Measurements from ENCODE around the gene USP17L10. TPM values are rescaled to one million over a fixed set of nuclear protein-coding genes. Genes with fewer than 3 reads are reported as not detected.
"Not testable (repeated sequence)": the region's sequence is repeated elsewhere in the genome, so short reads cannot be mapped to it uniquely, and the experiment has no call there.

Gene USP17L10, protein sequence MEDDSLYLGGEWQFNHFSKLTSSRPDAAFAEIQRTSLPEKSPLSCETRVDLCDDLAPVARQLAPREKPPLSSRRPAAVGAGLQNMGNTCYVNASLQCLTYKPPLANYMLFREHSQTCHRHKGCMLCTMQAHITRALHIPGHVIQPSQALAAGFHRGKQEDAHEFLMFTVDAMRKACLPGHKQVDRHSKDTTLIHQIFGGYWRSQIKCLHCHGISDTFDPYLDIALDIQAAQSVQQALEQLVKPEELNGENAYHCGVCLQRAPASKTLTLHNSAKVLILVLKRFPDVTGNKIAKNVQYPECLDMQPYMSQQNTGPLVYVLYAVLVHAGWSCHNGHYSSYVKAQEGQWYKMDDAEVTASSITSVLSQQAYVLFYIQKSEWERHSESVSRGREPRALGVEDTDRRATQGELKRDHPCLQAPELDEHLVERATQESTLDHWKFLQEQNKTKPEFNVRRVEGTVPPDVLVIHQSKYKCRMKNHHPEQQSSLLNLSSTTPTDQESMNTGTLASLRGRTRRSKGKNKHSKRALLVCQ
- total RNA-seq (2014; rRNA removed; shearing (Covaris generic)) (not detected in 2 replicates), polyA plus RNA-seq (2016; fragmentation: Nextera tagmentation; extraction: Ambion mirVana) (not detected in 2 replicates)

DNA sequence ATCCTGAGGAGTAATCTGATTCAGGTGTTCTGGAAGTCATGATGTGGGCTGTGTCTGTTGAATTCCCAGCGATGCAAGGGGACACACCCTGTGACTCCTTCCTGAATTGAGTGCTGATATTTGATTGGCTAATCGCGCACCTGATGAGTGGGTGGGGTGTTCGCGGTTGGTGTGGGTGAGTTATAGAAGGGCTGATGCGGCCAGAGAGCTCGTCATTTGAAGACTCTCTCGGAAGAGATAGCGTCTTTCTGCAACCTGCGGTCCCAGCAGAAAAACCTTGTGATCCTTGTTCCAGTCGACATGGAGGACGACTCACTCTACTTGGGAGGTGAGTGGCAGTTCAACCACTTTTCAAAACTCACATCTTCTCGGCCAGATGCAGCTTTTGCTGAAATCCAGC is at the start of gene USP17L10:
Gene USP17L10, plus strand, starts transcription at position 301 of the 400 bp plus-strand sequence. Its CDS starts 0 bp downstream, at position 301.
- H3K36me3 ChIP-seq (ENCODE audit: low read depth); H3K27ac ChIP-seq; H4K20me1 ChIP-seq (ENCODE audit: insufficient read depth); H3K9me2 ChIP-seq (ENCODE audit: insufficient read depth); H3K4me3 ChIP-seq; H3F3A ChIP-seq (ENCODE audit: insufficient read depth); H3K4me1 ChIP-seq (ENCODE audit: insufficient read depth); H3K79me2 ChIP-seq (ENCODE audit: insufficient read depth); DNase-seq; H3K27me3 ChIP-seq (replicated peaks; ENCODE audit: insufficient read depth); H3K4me2 ChIP-seq (ENCODE audit: unreplicated experiment); H3K9ac ChIP-seq; in situ Hi-C loops (cut with MboI); H3K9me3 ChIP-seq (ENCODE audit: low read depth); H2AFZ ChIP-seq: not testable (repeated sequence)
- WGBS, 2 experiments (ENCODE audit: low coverage in 1 of 2, low lambda C conversion rate in 2 of 2, missing lambda C conversion rate in 2 of 2), result no CpG with 5 or more reads among the region's 13 CpGs

DNA sequence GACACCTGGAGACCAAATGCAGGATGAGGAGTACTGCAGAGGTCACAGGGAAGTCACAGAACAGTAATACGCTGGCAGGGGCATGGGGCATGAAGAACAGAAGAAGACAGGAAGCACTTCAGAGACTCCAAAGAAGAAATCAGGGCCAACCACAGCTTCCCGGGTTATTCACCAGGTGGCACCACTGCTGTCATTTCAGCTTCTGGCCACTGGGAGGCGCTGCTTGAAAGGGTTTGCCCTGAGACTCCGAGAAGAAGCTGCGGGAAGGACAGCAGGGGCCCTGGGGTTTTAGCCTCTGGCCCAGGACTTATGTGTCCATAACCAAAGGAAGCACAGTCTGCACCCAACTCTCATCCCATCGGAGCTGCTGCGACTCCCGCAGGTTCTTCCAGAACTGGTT is 44.5 kb upstream of the USP17L10 start:
- H3K9ac ChIP-seq; H3K9me3 ChIP-seq (ENCODE audit: low read depth); H3K27me3 ChIP-seq (replicated peaks; ENCODE audit: insufficient read depth); H3K4me3 ChIP-seq; H3K79me2 ChIP-seq (ENCODE audit: insufficient read depth); in situ Hi-C loops (cut with MboI); H2AFZ ChIP-seq; H3K4me1 ChIP-seq (ENCODE audit: insufficient read depth); H3K27ac ChIP-seq; H3K4me2 ChIP-seq (ENCODE audit: unreplicated experiment); H3K36me3 ChIP-seq (ENCODE audit: low read depth); H3F3A ChIP-seq (ENCODE audit: insufficient read depth); H3K9me2 ChIP-seq (ENCODE audit: insufficient read depth); H4K20me1 ChIP-seq (ENCODE audit: insufficient read depth); DNase-seq: not testable (repeated sequence)
- no CpG with 5 or more reads among the region's 8 CpGs for WGBS, 2 experiments (ENCODE audit: low coverage in 1 of 2, low lambda C conversion rate in 2 of 2, missing lambda C conversion rate in 2 of 2)

DNA sequence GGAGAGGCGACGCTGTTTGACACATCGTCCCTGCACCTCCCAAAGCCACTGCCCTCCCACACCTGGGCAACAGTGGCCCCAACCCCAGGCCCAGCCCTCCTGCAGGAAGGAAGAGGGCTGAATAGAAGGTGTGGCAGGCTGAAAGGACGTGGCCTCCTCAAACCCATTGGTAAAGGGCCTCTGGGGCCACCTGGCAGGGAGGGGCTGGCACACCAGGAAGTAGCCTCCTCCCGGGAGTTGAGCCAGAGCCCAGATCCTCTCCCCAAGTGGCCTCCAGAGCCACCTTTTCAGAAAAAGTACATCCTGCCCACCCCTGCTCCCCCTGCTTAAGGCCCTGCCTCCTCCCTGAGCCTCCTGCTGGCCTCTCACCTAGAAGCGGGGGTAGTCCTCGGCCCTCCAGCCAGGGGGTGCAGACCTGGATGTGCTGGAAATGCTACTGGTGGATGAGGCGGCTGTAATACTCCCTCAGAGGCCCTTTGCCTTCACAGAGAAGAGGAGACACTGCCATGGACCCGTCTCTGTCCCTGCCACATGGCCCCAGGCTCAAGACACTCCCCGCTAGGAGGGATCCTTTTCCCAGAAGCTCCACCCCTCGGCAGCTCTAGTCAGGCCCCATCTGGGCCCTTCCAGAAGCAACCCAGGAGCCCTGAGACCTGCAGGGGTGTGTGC is 40.5 kb upstream of the USP17L10 start, which contains the start of gene FAM90A26:
Gene FAM90A26, plus strand, starts transcription at position 619 of the 669 bp plus-strand sequence. CDS start 2,764 bp downstream, outside the sequence.
- WGBS, 2 experiments (ENCODE audit: low coverage in 1 of 2, low lambda C conversion rate in 2 of 2, missing lambda C conversion rate in 2 of 2), result no CpG with 5 or more reads among the region's 11 CpGs
- in situ Hi-C loops (cut with MboI), result not testable (repeated sequence)

DNA sequence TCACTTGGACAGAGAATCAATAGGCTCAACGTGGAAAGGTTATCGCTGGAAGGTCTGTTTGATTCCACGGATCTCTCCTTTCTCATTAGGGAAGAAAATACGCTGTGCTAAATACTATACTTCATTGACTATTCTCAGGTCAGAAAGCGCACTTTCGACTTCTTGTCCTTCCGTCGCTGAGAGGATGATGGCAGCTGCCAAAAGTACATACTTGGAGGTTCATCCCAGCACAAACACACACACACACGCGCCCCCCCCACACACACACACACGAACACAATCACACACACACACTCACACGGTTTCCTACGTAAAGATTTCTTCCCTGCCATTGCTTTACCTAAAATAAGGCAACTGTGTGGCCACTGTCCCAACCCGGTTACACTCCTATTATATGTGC is 4.2 kb downstream of the USP17L10 start:
- H3K9ac ChIP-seq; H3K9me3 ChIP-seq (ENCODE audit: low read depth); in situ Hi-C loops (cut with MboI); H4K20me1 ChIP-seq (ENCODE audit: insufficient read depth); H3K9me2 ChIP-seq (ENCODE audit: insufficient read depth); DNase-seq; H3K36me3 ChIP-seq (ENCODE audit: low read depth); H3K4me3 ChIP-seq; H3K79me2 ChIP-seq (ENCODE audit: insufficient read depth); H3K4me2 ChIP-seq (ENCODE audit: unreplicated experiment); H3K4me1 ChIP-seq (ENCODE audit: insufficient read depth); H3K27ac ChIP-seq; H3K27me3 ChIP-seq (replicated peaks; ENCODE audit: insufficient read depth); H2AFZ ChIP-seq; H3F3A ChIP-seq (ENCODE audit: insufficient read depth): not testable (repeated sequence)
- WGBS, 2 experiments (ENCODE audit: low coverage in 1 of 2, low lambda C conversion rate in 2 of 2, missing lambda C conversion rate in 2 of 2), result 49 to 59% methylated on average over 9 to 12 of the region's 14 CpGs

More for the DNA sequence above, 40.5 kb upstream of the USP17L10 start, which contains the start of gene FAM90A26:
- not testable (repeated sequence) for H4K20me1 ChIP-seq (ENCODE audit: insufficient read depth); H3K4me3 ChIP-seq; H3K79me2 ChIP-seq (ENCODE audit: insufficient read depth); H3K4me1 ChIP-seq (ENCODE audit: insufficient read depth); H3K9me3 ChIP-seq (ENCODE audit: low read depth); H3K27me3 ChIP-seq (replicated peaks; ENCODE audit: insufficient read depth); DNase-seq; H3K9me2 ChIP-seq (ENCODE audit: insufficient read depth); H3K36me3 ChIP-seq (ENCODE audit: low read depth); H3K27ac ChIP-seq; H3K9ac ChIP-seq; H3F3A ChIP-seq (ENCODE audit: insufficient read depth); H3K4me2 ChIP-seq (ENCODE audit: unreplicated experiment); H2AFZ ChIP-seq

DNA sequence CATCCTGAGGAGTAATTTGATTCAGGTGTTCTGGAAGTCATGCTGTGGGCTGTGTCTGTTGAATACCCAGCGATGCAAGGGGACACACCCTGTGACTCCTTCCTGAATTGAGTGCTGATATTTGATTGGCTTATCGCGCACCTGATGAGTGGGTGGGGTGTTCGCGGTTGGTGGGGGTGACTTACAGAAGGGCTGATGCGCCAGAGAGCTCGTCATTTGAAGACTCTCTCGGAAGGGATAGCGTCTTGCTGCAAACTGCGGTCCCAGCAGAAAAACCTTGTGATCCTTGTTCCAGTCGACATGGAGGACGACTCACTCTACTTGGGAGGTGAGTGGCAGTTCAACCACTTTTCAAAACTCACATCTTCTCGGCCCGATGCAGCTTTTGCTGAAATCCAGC is 4.6 kb downstream of the USP17L10 start, which contains the start of gene USP17L11:
Gene USP17L11, plus strand, starts transcription at position 301 of the 400 bp plus-strand sequence. Its CDS starts 0 bp downstream, at position 301.
- in situ Hi-C loops (cut with MboI); H3K9me2 ChIP-seq (ENCODE audit: insufficient read depth); H3K9me3 ChIP-seq (ENCODE audit: low read depth); H3K4me3 ChIP-seq; DNase-seq; H3K27me3 ChIP-seq (replicated peaks; ENCODE audit: insufficient read depth); H3K36me3 ChIP-seq (ENCODE audit: low read depth); H3F3A ChIP-seq (ENCODE audit: insufficient read depth); H3K4me1 ChIP-seq (ENCODE audit: insufficient read depth); H3K79me2 ChIP-seq (ENCODE audit: insufficient read depth); H3K4me2 ChIP-seq (ENCODE audit: unreplicated experiment); H3K27ac ChIP-seq; H2AFZ ChIP-seq; H3K9ac ChIP-seq; H4K20me1 ChIP-seq (ENCODE audit: insufficient read depth): not testable (repeated sequence)
- WGBS, 2 experiments (ENCODE audit: low coverage in 1 of 2, low lambda C conversion rate in 2 of 2, missing lambda C conversion rate in 2 of 2), result no CpG with 5 or more reads among the region's 14 CpGs

DNA sequence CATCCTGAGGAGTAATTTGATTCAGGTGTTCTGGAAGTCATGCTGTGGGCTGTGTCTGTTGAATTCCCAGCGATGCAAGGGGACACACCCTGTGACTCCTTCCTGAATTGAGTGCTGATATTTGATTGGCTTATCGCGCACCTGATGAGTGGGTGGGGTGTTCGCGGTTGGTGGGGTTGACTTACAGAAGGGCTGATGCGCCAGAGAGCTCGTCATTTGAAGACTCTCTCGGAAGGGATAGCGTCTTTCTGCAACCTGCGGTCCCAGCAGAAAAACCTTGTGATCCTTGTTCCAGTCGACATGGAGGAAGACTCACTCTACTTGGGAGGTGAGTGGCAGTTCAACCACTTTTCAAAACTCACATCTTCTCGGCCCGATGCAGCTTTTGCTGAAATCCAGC is 9.4 kb downstream of the USP17L10 start, which contains the start of gene USP17L12:
Gene USP17L12, plus strand, starts transcription at position 301 of the 400 bp plus-strand sequence. Its CDS starts 0 bp downstream, at position 301.
- H3K9ac ChIP-seq; H3K36me3 ChIP-seq (ENCODE audit: low read depth); H3K27me3 ChIP-seq (replicated peaks; ENCODE audit: insufficient read depth); H3K9me3 ChIP-seq (ENCODE audit: low read depth); H3K27ac ChIP-seq; DNase-seq; H3K4me3 ChIP-seq; H2AFZ ChIP-seq; H3K79me2 ChIP-seq (ENCODE audit: insufficient read depth); H3K4me2 ChIP-seq (ENCODE audit: unreplicated experiment); H4K20me1 ChIP-seq (ENCODE audit: insufficient read depth); H3K9me2 ChIP-seq (ENCODE audit: insufficient read depth); H3F3A ChIP-seq (ENCODE audit: insufficient read depth); H3K4me1 ChIP-seq (ENCODE audit: insufficient read depth); in situ Hi-C loops (cut with MboI): not testable (repeated sequence)
- no CpG with 5 or more reads among the region's 13 CpGs for WGBS, 2 experiments (ENCODE audit: low coverage in 1 of 2, low lambda C conversion rate in 2 of 2, missing lambda C conversion rate in 2 of 2)

DNA sequence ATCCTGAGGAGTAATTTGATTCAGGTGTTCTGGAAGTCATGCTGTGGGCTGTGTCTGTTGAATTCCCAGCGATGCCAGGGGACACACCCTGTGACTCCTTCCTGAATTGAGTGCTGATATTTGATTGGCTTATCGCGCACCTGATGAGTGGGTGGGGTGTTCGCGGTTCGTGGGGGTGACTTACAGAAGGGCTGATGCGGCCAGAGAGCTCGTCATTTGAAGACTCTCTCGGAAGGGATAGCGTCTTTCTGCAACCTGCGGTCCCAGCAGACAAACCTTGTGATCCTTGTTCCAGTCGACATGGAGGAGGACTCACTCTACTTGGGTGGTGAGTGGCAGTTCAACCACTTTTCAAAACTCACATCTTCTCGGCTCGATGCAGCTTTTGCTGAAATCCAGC is 14.1 kb downstream of the USP17L10 start, which contains the start of gene USP17L13:
Gene USP17L13, plus strand, starts transcription at position 301 of the 400 bp plus-strand sequence. Its CDS starts 0 bp downstream, at position 301.
- H3K36me3 ChIP-seq (ENCODE audit: low read depth); H3K4me2 ChIP-seq (ENCODE audit: unreplicated experiment); H3K9me3 ChIP-seq (ENCODE audit: low read depth); in situ Hi-C loops (cut with MboI); H3K4me3 ChIP-seq; H3K27ac ChIP-seq; H2AFZ ChIP-seq; H3K4me1 ChIP-seq (ENCODE audit: insufficient read depth); H3K79me2 ChIP-seq (ENCODE audit: insufficient read depth); H4K20me1 ChIP-seq (ENCODE audit: insufficient read depth); H3K9me2 ChIP-seq (ENCODE audit: insufficient read depth); H3F3A ChIP-seq (ENCODE audit: insufficient read depth); H3K27me3 ChIP-seq (replicated peaks; ENCODE audit: insufficient read depth); DNase-seq; H3K9ac ChIP-seq: not testable (repeated sequence)
- WGBS, 2 experiments (ENCODE audit: low coverage in 1 of 2, low lambda C conversion rate in 2 of 2, missing lambda C conversion rate in 2 of 2), result no CpG with 5 or more reads among the region's 14 CpGs
